Measurements from ENCODE around the gene DPY19L3. TPM values are rescaled to one million over a fixed set of nuclear protein-coding genes. Genes with fewer than 3 reads are reported as not detected.
"Not testable (repeated sequence)": the region's sequence is repeated elsewhere in the genome, so short reads cannot be mapped to it uniquely, and the experiment has no call there.

Gene DPY19L3
- total and polyA plus RNA-seq, 8 donors, result 5.9 to 31.0 (median 14.6) TPM

DNA sequence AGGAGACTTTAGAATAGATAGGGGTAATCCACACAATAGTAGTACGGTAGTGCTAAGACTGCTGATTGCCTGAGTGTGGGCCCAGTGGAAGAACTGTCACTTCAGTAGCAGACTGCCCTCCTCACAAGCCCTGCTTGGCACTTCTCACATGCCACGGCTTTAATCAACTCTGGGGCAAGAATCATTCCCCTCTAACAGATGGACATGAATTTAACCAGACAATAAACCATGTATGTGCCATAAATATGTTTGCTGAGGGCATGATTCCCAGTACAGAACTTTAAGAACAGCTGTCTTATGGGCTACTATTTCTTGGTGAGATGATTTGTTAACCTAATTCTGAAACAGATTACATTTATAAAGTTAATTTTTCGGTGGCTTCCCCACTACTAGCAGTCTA is 22.0 kb downstream of the DPY19L3 start:
- Histone ChIP-seq H3K27me3 (no peaks in the 10 kb centered on the region), H3K9me3 (no peaks in the 10 kb centered on the region), H3K4me1 (no peaks in the 10 kb centered on the region), H3K36me3 (no peaks in the 10 kb centered on the region), H3K27ac (no peak overlapping the region), H3K4me3 (no peak overlapping the region)
- TF ChIP-seq, protein P1, sequence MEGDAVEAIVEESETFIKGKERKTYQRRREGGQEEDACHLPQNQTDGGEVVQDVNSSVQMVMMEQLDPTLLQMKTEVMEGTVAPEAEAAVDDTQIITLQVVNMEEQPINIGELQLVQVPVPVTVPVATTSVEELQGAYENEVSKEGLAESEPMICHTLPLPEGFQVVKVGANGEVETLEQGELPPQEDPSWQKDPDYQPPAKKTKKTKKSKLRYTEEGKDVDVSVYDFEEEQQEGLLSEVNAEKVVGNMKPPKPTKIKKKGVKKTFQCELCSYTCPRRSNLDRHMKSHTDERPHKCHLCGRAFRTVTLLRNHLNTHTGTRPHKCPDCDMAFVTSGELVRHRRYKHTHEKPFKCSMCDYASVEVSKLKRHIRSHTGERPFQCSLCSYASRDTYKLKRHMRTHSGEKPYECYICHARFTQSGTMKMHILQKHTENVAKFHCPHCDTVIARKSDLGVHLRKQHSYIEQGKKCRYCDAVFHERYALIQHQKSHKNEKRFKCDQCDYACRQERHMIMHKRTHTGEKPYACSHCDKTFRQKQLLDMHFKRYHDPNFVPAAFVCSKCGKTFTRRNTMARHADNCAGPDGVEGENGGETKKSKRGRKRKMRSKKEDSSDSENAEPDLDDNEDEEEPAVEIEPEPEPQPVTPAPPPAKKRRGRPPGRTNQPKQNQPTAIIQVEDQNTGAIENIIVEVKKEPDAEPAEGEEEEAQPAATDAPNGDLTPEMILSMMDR (IDR thresholded peaks at IDR 0.05), result no peak
- intact Hi-C loops (cut with DNase I), result no loop called here
- no peak for ATAC-seq
- 83 to 91% methylated on average over 3 of the region's 3 CpGs for WGBS, 2 donors
- DNase-seq, result no peak
- no peak for FAIRE-seq

DNA sequence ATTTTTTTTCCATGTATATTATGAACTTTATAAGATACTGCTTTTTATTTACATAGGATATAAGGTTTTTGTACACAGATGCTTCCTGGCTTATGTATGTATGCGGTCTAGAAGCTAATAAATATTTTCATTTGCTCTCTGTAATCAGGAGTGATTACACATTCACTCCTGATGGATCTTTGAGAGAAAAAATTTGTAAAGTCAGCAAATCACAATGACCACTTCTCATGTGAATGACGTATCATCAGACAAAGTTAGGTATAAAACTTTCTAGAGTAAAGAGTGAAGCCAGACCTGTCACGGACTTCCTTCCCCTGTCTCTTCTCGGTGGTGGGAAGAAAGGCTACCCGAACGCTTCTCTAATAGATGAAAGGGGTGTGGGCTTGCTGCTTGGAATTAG is 31.1 kb downstream of the DPY19L3 start:
- no peaks in the 10 kb centered on the region for H3K27me3 ChIP-seq
- no peak for ATAC-seq
- H3K27ac ChIP-seq, result no peak overlapping the region
- intact Hi-C loops (cut with DNase I), result no loop called here
- 93 to 97% methylated on average over 6 of the region's 6 CpGs for WGBS, 2 donors
- no peak for DNase-seq
- no peak for FAIRE-seq
- H3K9me3 ChIP-seq, result no peaks in the 10 kb centered on the region
- no peaks in the 10 kb centered on the region for H3K4me1 ChIP-seq
- H3K36me3 ChIP-seq, result peaks cover 0 to 8% (median 3%) of the 10 kb centered on the region in 3 donors
- no peak overlapping the region for H3K4me3 ChIP-seq
- TF ChIP-seq, protein P1 (IDR thresholded peaks at IDR 0.05), result no peak

DNA sequence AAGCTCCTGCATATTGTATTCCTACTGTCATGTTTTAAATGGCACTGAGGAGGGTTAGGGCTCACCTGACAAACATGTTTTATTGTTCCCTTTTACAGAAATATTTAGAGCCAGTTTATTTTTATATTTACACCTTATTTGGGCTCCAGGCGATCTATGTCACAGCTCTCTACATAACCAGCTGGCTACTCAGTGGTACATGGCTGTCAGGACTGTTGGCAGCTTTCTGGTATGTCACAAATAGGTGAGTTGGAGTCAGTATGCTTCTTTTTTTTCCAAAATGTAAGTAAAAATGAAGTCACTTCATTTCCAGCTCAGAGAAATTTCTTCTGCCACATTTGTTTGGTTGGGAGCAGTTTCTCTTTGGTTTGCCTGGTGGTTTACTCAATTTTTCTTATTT is 31.5 kb downstream of the DPY19L3 start:
- TF ChIP-seq, protein P1 (IDR thresholded peaks at IDR 0.05), result no peak
- whole genome bisulfite sequencing, 2 donors, result 88 to 92% methylated on average over 1 of the region's 1 CpG
- peaks cover 0 to 8% (median 3%) of the 10 kb centered on the region in 3 donors for H3K36me3 ChIP-seq
- no peak overlapping the region for H3K27ac ChIP-seq
- ATAC-seq (no peak), FAIRE-seq (no peak), DNase-seq (no peak)
- no peaks in the 10 kb centered on the region for H3K9me3 ChIP-seq
- intact Hi-C loops (cut with DNase I), result no loop called here
- H3K4me1 ChIP-seq, result no peaks in the 10 kb centered on the region
- no peaks in the 10 kb centered on the region for H3K27me3 ChIP-seq
- H3K4me3 ChIP-seq, result no peak overlapping the region

DNA sequence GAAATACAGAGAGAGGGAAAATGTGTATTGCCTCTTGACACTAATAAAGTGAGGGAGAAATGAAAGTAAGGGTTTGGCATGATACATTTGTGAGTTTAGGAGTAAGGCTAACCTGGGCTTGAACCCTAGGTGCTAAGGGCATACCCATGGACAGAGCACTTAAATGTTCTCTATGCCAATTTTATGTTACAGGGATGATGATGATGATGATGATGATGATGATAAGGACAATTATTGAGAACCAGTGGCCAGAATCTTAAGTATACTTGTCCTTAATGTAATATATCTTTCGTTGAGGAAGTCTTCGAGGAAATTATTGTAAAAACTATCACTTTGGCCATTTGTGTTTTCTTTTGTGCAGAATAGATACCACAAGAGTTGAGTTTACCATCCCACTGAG is 33.2 kb downstream of the DPY19L3 start:
- FAIRE-seq (no peak), ATAC-seq (no peak), DNase-seq (no peak)
- Histone ChIP-seq H3K4me3 (no peak overlapping the region), H3K4me1 (no peaks in the 10 kb centered on the region), H3K36me3 (peaks cover 0 to 8% (median 3%) of the 10 kb centered on the region in 3 donors), H3K9me3 (no peaks in the 10 kb centered on the region), H3K27ac (no peak overlapping the region), H3K27me3 (no peaks in the 10 kb centered on the region)
- intact Hi-C loops (cut with DNase I), result no loop called here
- WGBS, 2 donors, result 86 to 95% methylated on average over 2 of the region's 2 CpGs
- TF ChIP-seq, protein P1 (IDR thresholded peaks at IDR 0.05), result no peak

DNA sequence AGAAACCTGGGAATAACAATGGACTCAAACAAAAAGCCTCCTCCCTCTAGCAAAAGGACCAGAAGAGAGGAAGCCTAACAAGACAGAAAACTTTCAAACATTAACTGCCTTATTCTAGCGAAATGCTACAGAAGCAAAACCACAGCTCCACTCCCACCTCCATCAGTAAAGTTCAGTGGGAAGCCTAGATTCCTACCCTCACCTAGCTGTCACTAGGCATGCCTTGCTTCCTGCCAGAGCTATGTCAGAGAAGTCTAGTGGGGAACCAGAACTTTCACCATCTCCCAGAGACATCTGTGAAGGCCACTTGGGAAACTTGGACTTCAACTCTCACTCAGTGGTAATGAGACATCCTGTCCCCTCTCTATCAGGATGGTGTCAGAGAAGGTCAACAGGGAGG is 37.1 kb downstream of the DPY19L3 start:
- H3K27ac ChIP-seq, result no peak overlapping the region
- TF ChIP-seq, protein P1 (IDR thresholded peaks at IDR 0.05), result no peak
- no peaks in the 10 kb centered on the region for H3K27me3 ChIP-seq
- no peaks in the 10 kb centered on the region for H3K4me1 ChIP-seq
- H3K36me3 ChIP-seq, result peaks cover 0 to 3% (median 0%) of the 10 kb centered on the region in 3 donors
- H3K9me3 ChIP-seq, result no peaks in the 10 kb centered on the region
- FAIRE-seq (no peak), DNase-seq (no peak), ATAC-seq (no peak)
- H3K4me3 ChIP-seq, result no peak overlapping the region
- WGBS, 2 donors, result 95 to 98% methylated on average over 1 of the region's 1 CpG
- intact Hi-C loops (cut with DNase I), result no loop called here

DNA sequence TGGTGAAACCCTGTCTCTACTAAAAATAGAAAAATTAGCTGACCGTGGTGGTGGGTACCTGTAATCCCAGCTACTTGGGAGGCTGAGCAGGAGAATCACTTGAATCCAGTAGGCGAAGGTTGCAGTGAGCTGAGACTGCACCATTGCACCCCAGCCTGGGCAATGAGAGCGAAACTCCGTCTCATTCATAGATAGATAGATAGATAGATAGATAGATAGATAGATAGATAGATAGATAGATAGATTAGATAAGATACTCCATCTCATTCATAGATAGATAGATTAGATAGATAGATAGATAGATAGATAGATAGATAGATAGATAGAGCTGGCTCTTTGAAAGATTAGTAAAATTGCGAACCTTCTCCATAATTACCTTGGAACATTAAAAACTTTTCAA is 42.0 kb downstream of the DPY19L3 start:
- H3K27me3 ChIP-seq; intact Hi-C loops (cut with DNase I); H3K4me3 ChIP-seq; FAIRE-seq; ATAC-seq; H3K27ac ChIP-seq; H3K4me1 ChIP-seq; H3K9me3 ChIP-seq; H3K36me3 ChIP-seq; DNase-seq: not testable (repeated sequence)
- WGBS, 2 donors, result 96 to 98% methylated on average over 5 of the region's 5 CpGs
